GM12801 (cell line): ENCODE measurements around the gene PODNL1.

Experiments
- TF ChIP-seq, protein P1 (sequence below): IDR thresholded peaks from one replicate; pipeline ENCODE4 v1.5.1; 2011; ENCODE audit warnings: control low read depth; ENCODE audit not compliant: insufficient read length; ENCODE audit errors: extremely low read depth

Gene PODNL1

DNA sequence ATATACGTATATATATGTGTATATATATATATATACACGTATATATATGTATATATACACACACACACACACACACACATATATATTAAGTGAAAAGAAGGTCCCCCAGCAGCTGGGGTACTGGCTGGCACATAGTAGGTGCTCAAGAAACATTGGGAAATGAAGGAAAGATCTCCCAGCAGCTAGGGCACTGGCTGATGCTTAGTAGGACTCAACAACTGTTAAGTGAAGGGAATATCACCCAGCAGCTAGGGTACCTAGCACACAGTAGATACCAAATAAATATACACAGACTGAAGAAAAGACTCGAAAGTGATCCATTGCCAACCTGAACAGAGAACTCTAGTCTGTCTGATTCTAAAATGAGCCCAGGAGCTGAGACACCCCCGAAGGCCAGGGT, 12.2 kb downstream of the PODNL1 start:
- TF ChIP-seq, protein P1, sequence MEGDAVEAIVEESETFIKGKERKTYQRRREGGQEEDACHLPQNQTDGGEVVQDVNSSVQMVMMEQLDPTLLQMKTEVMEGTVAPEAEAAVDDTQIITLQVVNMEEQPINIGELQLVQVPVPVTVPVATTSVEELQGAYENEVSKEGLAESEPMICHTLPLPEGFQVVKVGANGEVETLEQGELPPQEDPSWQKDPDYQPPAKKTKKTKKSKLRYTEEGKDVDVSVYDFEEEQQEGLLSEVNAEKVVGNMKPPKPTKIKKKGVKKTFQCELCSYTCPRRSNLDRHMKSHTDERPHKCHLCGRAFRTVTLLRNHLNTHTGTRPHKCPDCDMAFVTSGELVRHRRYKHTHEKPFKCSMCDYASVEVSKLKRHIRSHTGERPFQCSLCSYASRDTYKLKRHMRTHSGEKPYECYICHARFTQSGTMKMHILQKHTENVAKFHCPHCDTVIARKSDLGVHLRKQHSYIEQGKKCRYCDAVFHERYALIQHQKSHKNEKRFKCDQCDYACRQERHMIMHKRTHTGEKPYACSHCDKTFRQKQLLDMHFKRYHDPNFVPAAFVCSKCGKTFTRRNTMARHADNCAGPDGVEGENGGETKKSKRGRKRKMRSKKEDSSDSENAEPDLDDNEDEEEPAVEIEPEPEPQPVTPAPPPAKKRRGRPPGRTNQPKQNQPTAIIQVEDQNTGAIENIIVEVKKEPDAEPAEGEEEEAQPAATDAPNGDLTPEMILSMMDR: no peak

DNA sequence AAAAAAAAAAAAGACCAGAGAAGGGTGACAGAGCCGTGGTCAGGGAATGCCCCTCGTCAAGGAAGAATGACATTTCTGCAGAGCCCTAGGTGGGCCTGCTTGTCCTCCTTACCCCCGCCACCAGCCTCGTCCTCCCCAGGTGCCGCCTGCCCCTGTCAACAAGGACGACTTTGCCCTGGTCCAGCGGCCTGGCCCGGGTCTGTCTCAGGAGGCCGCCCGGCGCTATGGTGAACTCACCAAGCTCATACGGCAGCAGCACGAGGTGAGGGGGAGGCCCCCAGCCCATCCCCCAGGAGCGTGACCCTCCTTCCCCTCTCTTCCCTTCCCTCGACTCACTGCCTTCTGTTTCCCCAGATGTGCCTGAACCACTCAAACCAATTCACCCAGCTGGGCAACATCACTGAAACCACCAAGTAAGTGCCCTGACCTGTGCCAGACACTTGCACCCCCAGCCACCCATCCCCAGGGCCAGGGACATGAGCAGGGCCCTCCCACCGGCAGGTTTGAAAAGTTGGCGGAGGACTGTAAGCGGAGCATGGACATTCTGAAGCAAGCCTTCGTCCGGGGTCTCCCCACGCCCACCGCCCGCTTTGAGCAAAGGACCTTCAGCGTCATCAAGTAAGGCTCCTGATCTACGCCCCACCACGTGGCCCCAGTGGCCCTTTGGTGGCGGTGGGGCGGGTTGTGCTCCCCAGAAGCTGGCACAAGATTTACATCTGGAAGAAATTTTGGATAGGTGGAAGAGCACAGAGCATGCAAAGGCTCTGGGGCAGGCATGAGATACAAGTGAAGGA, 14.8 kb downstream of the PODNL1 start:
- TF ChIP-seq, protein P1: no peak

GRCh38 chr19:13920940-13921747, 17.1 kb downstream of the PODNL1 start:
- TF ChIP-seq, protein P1: no peak

DNA sequence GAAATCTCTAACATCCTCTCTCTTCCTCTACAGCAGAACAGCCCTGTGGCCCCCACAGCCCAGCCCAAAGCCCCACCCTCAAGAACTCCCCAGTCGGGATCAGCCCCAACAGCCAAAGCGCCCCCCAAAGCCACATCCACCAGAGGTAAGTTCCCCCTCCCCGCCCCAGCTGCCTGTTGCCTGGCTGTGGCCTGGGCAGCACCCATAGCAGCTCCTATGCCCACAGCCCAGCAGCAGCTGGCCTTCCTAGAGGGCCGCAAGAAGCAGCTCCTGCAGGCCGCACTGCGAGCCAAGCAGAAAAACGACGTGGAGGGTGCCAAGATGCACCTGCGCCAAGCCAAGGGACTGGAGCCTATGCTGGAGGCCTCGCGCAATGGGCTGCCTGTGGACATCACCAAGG, 17.7 kb downstream of the PODNL1 start:
- TF ChIP-seq, protein P1: no peak

- TF ChIP-seq, protein P1: no peak
Observed at GRCh38 chr19:13918726-13919411, 19.3 kb downstream of the PODNL1 start.

- TF ChIP-seq, protein P1: no peak
Observed at GRCh38 chr19:13917888-13918406, 20.3 kb downstream of the PODNL1 start.

GRCh38 chr19:13914777-13915176, 23.4 kb downstream of the PODNL1 start:
- TF ChIP-seq, protein P1: no peak
